Fibroblast of pulmonary artery (primary cell): ENCODE measurements around the gene FGFR2.

Source experiments
- DNase-seq: peaks from one replicate; pipeline ENCODE4 v3.0.0-alpha.2; 2010; ENCODE audit warnings: low read depth
- H3K4me3 ChIP-seq: replicated peaks from 2 replicates; pipeline ENCODE4 v1.5.1; 2011; ENCODE audit warnings: low read depth, mild to moderate bottlenecking, control low read depth, low read length, moderate library complexity
- TF ChIP-seq, protein P1 (sequence below): IDR thresholded peaks from 2 replicates; pipeline ENCODE4 v1.5.1; 2011; ENCODE audit warnings: mild to moderate bottlenecking, control low read depth, low read length, inconsistent platforms; ENCODE audit errors: missing control alignments

Gene FGFR2

DNA sequence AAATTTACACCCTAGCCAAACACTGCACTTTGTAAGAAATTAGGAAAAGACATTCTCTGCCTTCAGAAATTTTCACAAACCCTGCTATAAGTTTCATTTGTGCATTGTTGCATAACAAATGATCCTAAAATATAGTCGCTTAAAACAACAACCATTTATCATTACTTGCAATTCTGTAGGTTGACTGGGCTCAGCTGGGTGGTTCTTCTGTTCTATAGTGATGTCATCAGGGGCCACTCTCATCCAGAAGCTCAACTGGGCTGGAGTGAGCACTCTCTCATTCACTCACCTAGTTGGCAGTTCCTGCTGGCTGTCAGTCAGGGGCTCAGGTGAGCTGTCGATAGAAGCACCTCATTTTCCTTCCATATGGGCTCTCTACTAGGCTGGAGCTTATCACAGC lies 20.7 kb upstream of the FGFR2 start:
- no peak overlapping the region for H3K4me3 ChIP-seq
- no peak for DNase-seq
- TF ChIP-seq, protein P1, sequence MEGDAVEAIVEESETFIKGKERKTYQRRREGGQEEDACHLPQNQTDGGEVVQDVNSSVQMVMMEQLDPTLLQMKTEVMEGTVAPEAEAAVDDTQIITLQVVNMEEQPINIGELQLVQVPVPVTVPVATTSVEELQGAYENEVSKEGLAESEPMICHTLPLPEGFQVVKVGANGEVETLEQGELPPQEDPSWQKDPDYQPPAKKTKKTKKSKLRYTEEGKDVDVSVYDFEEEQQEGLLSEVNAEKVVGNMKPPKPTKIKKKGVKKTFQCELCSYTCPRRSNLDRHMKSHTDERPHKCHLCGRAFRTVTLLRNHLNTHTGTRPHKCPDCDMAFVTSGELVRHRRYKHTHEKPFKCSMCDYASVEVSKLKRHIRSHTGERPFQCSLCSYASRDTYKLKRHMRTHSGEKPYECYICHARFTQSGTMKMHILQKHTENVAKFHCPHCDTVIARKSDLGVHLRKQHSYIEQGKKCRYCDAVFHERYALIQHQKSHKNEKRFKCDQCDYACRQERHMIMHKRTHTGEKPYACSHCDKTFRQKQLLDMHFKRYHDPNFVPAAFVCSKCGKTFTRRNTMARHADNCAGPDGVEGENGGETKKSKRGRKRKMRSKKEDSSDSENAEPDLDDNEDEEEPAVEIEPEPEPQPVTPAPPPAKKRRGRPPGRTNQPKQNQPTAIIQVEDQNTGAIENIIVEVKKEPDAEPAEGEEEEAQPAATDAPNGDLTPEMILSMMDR, result no peak

- DNase-seq, result no peak
- TF ChIP-seq, protein P1, result no peak
- H3K4me3 ChIP-seq, result no peak overlapping the region
Observed at GRCh38 chr10:121617176-121617575, 18.9 kb upstream of the FGFR2 start.

DNA sequence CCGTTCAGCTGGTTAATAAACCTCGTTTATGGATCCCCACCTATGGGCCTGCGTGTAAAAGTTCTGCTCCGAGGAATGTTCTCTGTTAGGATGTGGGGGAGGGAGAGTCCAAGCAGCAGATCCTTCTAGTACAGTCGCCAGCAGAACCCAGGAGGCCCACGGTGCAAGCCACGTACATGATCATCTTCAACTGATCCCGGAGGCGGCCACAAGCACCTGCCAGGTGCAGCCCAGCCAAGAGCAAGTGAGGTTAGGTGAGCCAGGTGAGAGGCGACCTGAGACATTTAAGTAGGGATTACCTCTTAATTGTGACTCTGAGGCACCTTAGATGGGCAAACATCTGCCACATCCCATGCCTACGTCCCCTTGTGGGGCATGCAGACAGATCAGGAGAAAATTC lies 18.0 kb upstream of the FGFR2 start:
- no peak for DNase-seq
- TF ChIP-seq, protein P1, result no peak

DNA sequence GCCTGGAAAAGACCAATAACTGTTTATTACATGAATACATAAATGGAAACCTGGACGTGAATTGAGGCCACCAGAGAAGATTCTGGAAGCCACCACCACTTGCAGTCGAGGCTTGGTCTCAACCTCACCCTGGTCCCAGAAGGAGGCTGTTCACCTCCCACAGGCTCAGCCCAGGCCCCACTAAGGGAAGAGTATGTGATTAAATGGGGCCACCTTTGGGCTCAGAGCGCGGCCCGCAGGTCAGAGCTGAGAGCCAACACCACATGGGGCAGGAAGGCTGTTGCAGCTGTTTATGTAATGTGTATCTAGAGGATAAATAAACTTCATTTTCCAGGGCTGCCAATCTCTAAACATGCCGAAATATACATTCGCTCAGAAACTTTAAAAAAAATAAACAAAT lies 17.6 kb upstream of the FGFR2 start:
- DNase-seq, result no peak
- TF ChIP-seq, protein P1, result no peak
- H3K4me3 ChIP-seq, result no peak overlapping the region

More for the DNA sequence above, 18.0 kb upstream of the FGFR2 start:
- H3K4me3 ChIP-seq, result no peak overlapping the region

GRCh38 chr10:121615435-121615793 lies 17.2 kb upstream of the FGFR2 start:
- H3K4me3 ChIP-seq, result no peak overlapping the region
- TF ChIP-seq, protein P1, result no peak
- no peak for DNase-seq

GRCh38 chr10:121614613-121615434 lies 16.6 kb upstream of the FGFR2 start:
- no peak overlapping the region for H3K4me3 ChIP-seq
- TF ChIP-seq, protein P1, result no peak
- no peak for DNase-seq

DNA sequence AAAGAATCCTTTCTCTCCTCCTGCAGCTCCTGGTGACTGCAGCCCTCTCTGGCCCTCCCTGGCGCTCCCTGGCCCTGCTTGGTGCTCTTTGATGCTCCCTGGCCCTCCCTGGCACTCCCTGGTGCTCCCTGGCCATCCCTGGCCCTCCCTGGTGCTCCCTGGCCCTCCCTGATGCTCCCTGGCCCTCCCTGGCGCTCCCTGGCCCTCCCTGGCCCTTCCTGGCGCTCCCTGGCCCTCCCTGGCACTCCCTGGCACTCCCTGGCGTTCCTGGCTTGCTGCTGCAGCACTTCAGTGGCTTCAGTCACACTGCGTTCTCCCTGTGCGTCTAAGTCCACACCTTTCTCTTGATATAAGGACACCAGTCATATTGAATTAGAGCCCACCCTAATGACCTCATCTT lies 15.2 kb upstream of the FGFR2 start:
- TF ChIP-seq, protein P1, result no peak
- H3K4me3 ChIP-seq, result no peak overlapping the region
- no peak for DNase-seq
